OCI-LY3 (cell line): ENCODE data around the gene GLRA3.

Source experiments
- H2AFZ ChIP-seq: fragments of 200-600, 300-600 bp; shearing (Covaris generic); 2 replicates; pipeline ENCODE4 v1.6.0; 2014; ENCODE audit warnings: antibody characterized with exemption, low read depth, low read length
- H3K27ac ChIP-seq: fragments of 200-600, 300-600 bp; sonication (generic); 2 replicates; pipeline ENCODE4 v1.5.1; 2014; ENCODE audit warnings: mild to moderate bottlenecking, low read length, moderate library complexity, mixed read lengths
- H3K27me3 ChIP-seq: fragments of 200-600, 300-600 bp; sonication (generic); 2 replicates; pipeline ENCODE4 v1.6.1; 2014; ENCODE audit warnings: low read depth, low read length, mixed read lengths
- H3K36me3 ChIP-seq: fragments of 200-600, 300-600 bp; sonication (generic); replicated peaks from 2 replicates; pipeline ENCODE3; 2014; ENCODE audit warnings: low read depth, low read length, mixed read lengths
- H3K4me1 ChIP-seq: fragments of 300-600, 200-600 bp; sonication (generic); 2 replicates; pipeline ENCODE4 v1.6.1; 2014; ENCODE audit warnings: low read length, mixed read lengths
- H3K4me2 ChIP-seq: fragments of 200-600, 300-600 bp; sonication (generic); 2 replicates; pipeline ENCODE4 v1.6.1; 2014; ENCODE audit warnings: low read length, mixed read lengths
- H3K4me3 ChIP-seq: fragments of 300-600, 200-600 bp; sonication (generic); 2 replicates; pipeline ENCODE4 v1.5.1; 2014; ENCODE audit warnings: antibody characterized with exemption, mild to moderate bottlenecking, low read length, moderate library complexity
- H3K79me2 ChIP-seq: fragments of 300-600, 200-600 bp; shearing (Covaris generic); 2 replicates; pipeline ENCODE4 v1.6.1; 2014; ENCODE audit warnings: mild to moderate bottlenecking, low read length, mixed read lengths
- H3K9ac ChIP-seq: fragments of 300-600, 200-600 bp; shearing (Covaris generic); 2 replicates; pipeline ENCODE4 v1.6.0; 2014; ENCODE audit warnings: mild to moderate bottlenecking, low read length, moderate library complexity
- H3K9me3 ChIP-seq: fragments of 200-600, 300-600 bp; shearing (Covaris generic); 2 replicates; pipeline ENCODE4 v1.6.1; 2014; ENCODE audit warnings: low read length, mixed read lengths; ENCODE audit not compliant: insufficient read depth
- H4K20me1 ChIP-seq: fragments of 200-600, 300-600 bp; sonication (generic); 2 replicates; pipeline ENCODE4 v1.6.1; 2016; ENCODE audit warnings: low read length, mixed read lengths; ENCODE audit not compliant: insufficient read depth
- CTCF ChIP-seq: fragments of 200-600, 300-600 bp; sonication (generic); IDR thresholded peaks from 2 replicates; pipeline ENCODE4 v1.5.1; 2014; ENCODE audit warnings: antibody characterized with exemption, low read length, low read depth
- EZH2phosphoT487 ChIP-seq: fragments of 200-600 bp; shearing (Covaris generic); IDR thresholded peaks from 2 replicates; pipeline ENCODE4 v1.6.1; 2018; ENCODE audit warnings: antibody characterized with exemption, mixed run types, low read depth

Gene GLRA3

GRCh38 chr4:174757736-174758135 lies 71.3 kb downstream of the GLRA3 start:
- no peaks in the 10 kb centered on the region for H3K79me2 ChIP-seq
- no peak overlapping the region for H2AFZ ChIP-seq
- H3K27ac ChIP-seq, result no peak overlapping the region
- 0 out of 2 replicates have a peak, but pooled peaks cover under 1% of the 10 kb centered on the region for H3K4me1 ChIP-seq
- H3K4me3 ChIP-seq, result no peak overlapping the region
- no peak overlapping the region for H3K4me2 ChIP-seq
- H4K20me1 ChIP-seq, result no peaks in the 10 kb centered on the region
- no peak overlapping the region for H3K9ac ChIP-seq
- TF ChIP-seq CTCF, result no peak
- no peak for TF ChIP-seq EZH2phosphoT487
- H3K9me3 ChIP-seq, result no peaks in the 10 kb centered on the region
- H3K36me3 ChIP-seq, result no peaks in the 10 kb centered on the region
- no peaks in the 10 kb centered on the region for H3K27me3 ChIP-seq

GRCh38 chr4:174753021-174753420 lies 76.0 kb downstream of the GLRA3 start:
- no peaks in the 10 kb centered on the region for H3K4me1 ChIP-seq
- no peak for TF ChIP-seq EZH2phosphoT487
- no peak for TF ChIP-seq CTCF
- H3K27ac ChIP-seq, result no peak overlapping the region
- H2AFZ ChIP-seq, result no peak overlapping the region
- no peaks in the 10 kb centered on the region for H3K27me3 ChIP-seq
- H3K36me3 ChIP-seq, result no peaks in the 10 kb centered on the region
- H3K79me2 ChIP-seq, result no peaks in the 10 kb centered on the region
- H3K4me3 ChIP-seq, result no peak overlapping the region
- no peaks in the 10 kb centered on the region for H4K20me1 ChIP-seq
- H3K4me2 ChIP-seq, result no peak overlapping the region; the same call in 1 of the 2 replicates
- no peaks in the 10 kb centered on the region; the same call in 1 of the 2 replicates for H3K9me3 ChIP-seq
- H3K9ac ChIP-seq, result no peak overlapping the region

GRCh38 chr4:174752026-174752425 lies 77.0 kb downstream of the GLRA3 start:
- H3K4me1 ChIP-seq, result no peaks in the 10 kb centered on the region
- no peak overlapping the region for H3K27ac ChIP-seq
- no peak overlapping the region for H3K4me3 ChIP-seq
- no peaks in the 10 kb centered on the region for H4K20me1 ChIP-seq
- no peaks in the 10 kb centered on the region for H3K79me2 ChIP-seq
- H3K36me3 ChIP-seq, result no peaks in the 10 kb centered on the region
- H2AFZ ChIP-seq, result no peak overlapping the region
- no peak overlapping the region for H3K4me2 ChIP-seq
- TF ChIP-seq CTCF (no peak), EZH2phosphoT487 (no peak)
- no peaks in the 10 kb centered on the region for H3K27me3 ChIP-seq
- no peak overlapping the region for H3K9ac ChIP-seq
- H3K9me3 ChIP-seq, result no peaks in the 10 kb centered on the region; the same call in 1 of the 2 replicates

- Histone ChIP-seq H3K9ac (no peak overlapping the region), H4K20me1 (no peaks in the 10 kb centered on the region), H3K9me3 (peaks cover 20% of the 10 kb centered on the region), H2AFZ (no peak overlapping the region), H3K79me2 (no peaks in the 10 kb centered on the region), H3K27ac (no peak overlapping the region), H3K4me1 (no peaks in the 10 kb centered on the region), H3K4me2 (no peak overlapping the region), H3K36me3 (peaks cover 4% of the 10 kb centered on the region), H3K4me3 (no peak overlapping the region), H3K27me3 (no peaks in the 10 kb centered on the region)
- TF ChIP-seq EZH2phosphoT487, result no peak
- TF ChIP-seq CTCF, result no peak
Observed at GRCh38 chr4:174749091-174749490, 80.0 kb downstream of the GLRA3 start.
